ENCODE results near the gene ATG5.

- TF ChIP-seq, protein P1, sequence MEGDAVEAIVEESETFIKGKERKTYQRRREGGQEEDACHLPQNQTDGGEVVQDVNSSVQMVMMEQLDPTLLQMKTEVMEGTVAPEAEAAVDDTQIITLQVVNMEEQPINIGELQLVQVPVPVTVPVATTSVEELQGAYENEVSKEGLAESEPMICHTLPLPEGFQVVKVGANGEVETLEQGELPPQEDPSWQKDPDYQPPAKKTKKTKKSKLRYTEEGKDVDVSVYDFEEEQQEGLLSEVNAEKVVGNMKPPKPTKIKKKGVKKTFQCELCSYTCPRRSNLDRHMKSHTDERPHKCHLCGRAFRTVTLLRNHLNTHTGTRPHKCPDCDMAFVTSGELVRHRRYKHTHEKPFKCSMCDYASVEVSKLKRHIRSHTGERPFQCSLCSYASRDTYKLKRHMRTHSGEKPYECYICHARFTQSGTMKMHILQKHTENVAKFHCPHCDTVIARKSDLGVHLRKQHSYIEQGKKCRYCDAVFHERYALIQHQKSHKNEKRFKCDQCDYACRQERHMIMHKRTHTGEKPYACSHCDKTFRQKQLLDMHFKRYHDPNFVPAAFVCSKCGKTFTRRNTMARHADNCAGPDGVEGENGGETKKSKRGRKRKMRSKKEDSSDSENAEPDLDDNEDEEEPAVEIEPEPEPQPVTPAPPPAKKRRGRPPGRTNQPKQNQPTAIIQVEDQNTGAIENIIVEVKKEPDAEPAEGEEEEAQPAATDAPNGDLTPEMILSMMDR (IDR thresholded peaks at IDR 0.05) = no peak
- TF ChIP-seq POLR2A (IDR thresholded peaks at IDR 0.05) = no peak
Observed at GRCh38 chr6:106156413-106156812, 169.1 kb downstream of the ATG5 start.
